Fibroblast of lung (primary cell): ENCODE data around the gene CCL3.

Source experiments
- EZH2 ChIP-seq: IDR thresholded peaks from 2 replicates; pipeline ENCODE4 v1.5.1; 2012; ENCODE audit warnings: low read length, control low read depth, mild to moderate bottlenecking; ENCODE audit errors: missing control alignments
- TF ChIP-seq, protein P1 (sequence below), 2 donors: IDR thresholded peaks in 1 of 2; conservative IDR thresholded peaks in 1 of 2; 1 replicate in 1 of 2; 2 replicates in 1 of 2; pipeline ENCODE4 v1.5.1; 2011 to 2012; ENCODE audit warnings: low read length in 2 of 2, control low read depth in 1 of 2, inconsistent platforms in 1 of 2, low read depth in 1 of 2, mild to moderate bottlenecking in 1 of 2

DNA sequence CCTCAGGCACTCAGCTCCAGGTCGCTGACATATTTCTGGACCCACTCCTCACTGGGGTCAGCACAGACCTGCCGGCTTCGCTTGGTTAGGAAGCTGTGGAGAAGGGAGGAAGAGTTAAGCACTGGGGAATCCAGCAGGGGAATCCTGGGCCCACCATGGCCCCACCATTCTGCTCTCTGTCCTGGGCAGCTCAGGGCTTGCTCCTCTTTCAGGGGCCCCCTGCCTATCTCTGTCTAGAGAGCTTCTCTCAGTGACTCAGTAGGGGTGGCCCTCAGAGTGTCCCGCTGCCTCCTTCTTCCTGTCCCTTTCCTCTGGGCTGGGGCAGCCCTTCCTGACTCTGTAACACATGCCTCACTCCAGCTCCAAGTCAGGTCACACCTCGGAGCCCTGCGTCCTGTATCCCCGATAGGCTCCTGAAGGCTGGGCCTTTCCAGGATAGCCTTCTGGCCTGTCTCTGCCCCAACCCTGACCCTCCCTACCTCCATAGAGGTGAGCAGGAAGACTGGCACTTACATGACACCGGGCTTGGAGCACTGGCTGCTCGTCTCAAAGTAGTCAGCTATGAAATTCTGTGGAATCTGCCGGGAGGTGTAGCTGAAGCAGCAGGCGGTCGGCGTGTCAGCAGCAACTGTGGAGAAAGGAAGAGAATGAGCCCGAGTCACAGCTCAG is 1.1 kb downstream of the CCL3 start:
- TF ChIP-seq, protein P1, sequence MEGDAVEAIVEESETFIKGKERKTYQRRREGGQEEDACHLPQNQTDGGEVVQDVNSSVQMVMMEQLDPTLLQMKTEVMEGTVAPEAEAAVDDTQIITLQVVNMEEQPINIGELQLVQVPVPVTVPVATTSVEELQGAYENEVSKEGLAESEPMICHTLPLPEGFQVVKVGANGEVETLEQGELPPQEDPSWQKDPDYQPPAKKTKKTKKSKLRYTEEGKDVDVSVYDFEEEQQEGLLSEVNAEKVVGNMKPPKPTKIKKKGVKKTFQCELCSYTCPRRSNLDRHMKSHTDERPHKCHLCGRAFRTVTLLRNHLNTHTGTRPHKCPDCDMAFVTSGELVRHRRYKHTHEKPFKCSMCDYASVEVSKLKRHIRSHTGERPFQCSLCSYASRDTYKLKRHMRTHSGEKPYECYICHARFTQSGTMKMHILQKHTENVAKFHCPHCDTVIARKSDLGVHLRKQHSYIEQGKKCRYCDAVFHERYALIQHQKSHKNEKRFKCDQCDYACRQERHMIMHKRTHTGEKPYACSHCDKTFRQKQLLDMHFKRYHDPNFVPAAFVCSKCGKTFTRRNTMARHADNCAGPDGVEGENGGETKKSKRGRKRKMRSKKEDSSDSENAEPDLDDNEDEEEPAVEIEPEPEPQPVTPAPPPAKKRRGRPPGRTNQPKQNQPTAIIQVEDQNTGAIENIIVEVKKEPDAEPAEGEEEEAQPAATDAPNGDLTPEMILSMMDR (conservative IDR thresholded peaks at IDR 0.05 in 1 of 2, IDR thresholded peaks at IDR 0.05 in 1 of 2; ENCODE audit: low read depth in 1 of 2, low read length in 2 of 2): no peak
- no peak for TF ChIP-seq EZH2
